H1 (cell line): ENCODE data around the gene FBXW8. TPM values are rescaled to one million over a fixed set of nuclear protein-coding genes. Genes with fewer than 3 reads are reported as not detected.

ENCODE experiments used
- CTCF ChIA-PET: fragments of 300-600 bp; sonication (Branson Sonifier 250); formaldehyde crosslinking; loops from one replicate; lab custom pipeline; 2021; ENCODE audit not compliant: partially characterized antibody; lab: Charles Lee
- POLR2A ChIA-PET: fragments of 300-600 bp; sonication (Branson Sonifier 250); formaldehyde crosslinking; loops from one replicate; lab custom pipeline; 2021; ENCODE audit warnings: inconsistent platforms; ENCODE audit not compliant: partially characterized antibody; lab: Charles Lee
- DNase-seq, 2 experiments: peaks; one replicate each; pipeline versions ENCODE4 v3.0.0 to v3.0.0-alpha.2; 2010 to 2022; ENCODE audit warnings: low spot score in 2 of 2, low read depth in 1 of 2, mixed read lengths in 1 of 2
- FAIRE-seq: peaks from 2 replicates; lab custom pipeline; 2011; peaks lifted over from hg19 to GRCh38; lab: Jason Lieb, UNC
- H2AFZ ChIP-seq: 2 replicates; pipeline ENCODE4 v1.8.1; 2012; ENCODE audit warnings: low read length, inconsistent platforms
- H2AK5ac ChIP-seq: 2 replicates; pipeline ENCODE4 v1.6.1; 2013; ENCODE audit warnings: low read depth, low read length
- H2BK120ac ChIP-seq: replicated peaks from 2 replicates; pipeline ENCODE3; 2013; ENCODE audit warnings: low read depth, low read length, inconsistent platforms
- H2BK12ac ChIP-seq: 2 replicates; pipeline ENCODE4 v1.6.1; 2013; ENCODE audit warnings: low read depth, low read length
- H2BK15ac ChIP-seq: 2 replicates; pipeline ENCODE4 v1.6.1; 2013; ENCODE audit warnings: low read length
- H2BK20ac ChIP-seq: 2 replicates; pipeline ENCODE4 v1.6.1; 2013; ENCODE audit warnings: low read length
- H2BK5ac ChIP-seq: 2 replicates; pipeline ENCODE4 v1.6.1; 2013; ENCODE audit warnings: low read depth, low read length
- H3K14ac ChIP-seq: 2 replicates; pipeline ENCODE4 v1.6.1; 2013; ENCODE audit warnings: inconsistent platforms; ENCODE audit not compliant: insufficient read length
- H3K18ac ChIP-seq: 2 replicates; pipeline ENCODE4 v1.6.1; 2013; ENCODE audit warnings: low read length; ENCODE audit errors: extremely low read depth
- H3K23ac ChIP-seq: 2 replicates; pipeline ENCODE4 v1.6.1; 2013; ENCODE audit warnings: inconsistent platforms; ENCODE audit not compliant: insufficient read length
- H3K23me2 ChIP-seq: 2 replicates; pipeline ENCODE4 v1.6.1; 2013; ENCODE audit warnings: low read depth, low read length
- H3K27ac ChIP-seq: 2 replicates; pipeline ENCODE4 v1.6.1; 2011; ENCODE audit warnings: low read depth, low read length, inconsistent platforms
- H3K27me3 ChIP-seq, 4 experiments: replicated peaks in 1 of 4; 1 replicate in 1 of 4; 2 replicates in 3 of 4; pipeline versions ENCODE4 v1.6.1 to v1.8.1; 2011 to 2013; ENCODE audit warnings: low read length in 3 of 4, mild to moderate bottlenecking in 3 of 4, inconsistent platforms in 2 of 4, mixed read lengths in 2 of 4, moderate library complexity in 1 of 4; ENCODE audit not compliant: control insufficient read depth in 3 of 4, insufficient read depth in 3 of 4; ENCODE audit errors: extremely low read depth in 1 of 4
- H3K36me3 ChIP-seq, 4 experiments: 2 replicates each; pipeline versions ENCODE4 v1.6.1 to v1.8.1; 2011 to 2013; ENCODE audit warnings: mild to moderate bottlenecking in 4 of 4, low read length in 3 of 4, moderate library complexity in 2 of 4, control low read depth in 1 of 4, inconsistent platforms in 1 of 4; ENCODE audit not compliant: insufficient read depth in 4 of 4, control insufficient read depth in 2 of 4
- H3K4ac ChIP-seq: replicated peaks from 2 replicates; pipeline ENCODE3; 2013; ENCODE audit warnings: low read length, low read depth, mixed read lengths, inconsistent platforms; ENCODE audit not compliant: insufficient read length
- H3K4me1 ChIP-seq, 4 experiments: replicated peaks in 1 of 4; 1 replicate in 1 of 4; 2 replicates in 3 of 4; pipeline versions ENCODE4 v1.6.1 to v1.8.1; 2011 to 2013; ENCODE audit warnings: low read length in 3 of 4, inconsistent platforms in 2 of 4, mixed read lengths in 1 of 4; ENCODE audit not compliant: insufficient read depth in 4 of 4, control insufficient read depth in 3 of 4
- H3K4me2 ChIP-seq, 2 experiments: 2 replicates each; pipeline versions ENCODE4 v1.6.1 to v1.8.1; 2011 to 2013; ENCODE audit warnings: low read depth in 2 of 2, low read length in 2 of 2, control low read depth in 1 of 2, inconsistent platforms in 1 of 2, mild to moderate bottlenecking in 1 of 2; ENCODE audit not compliant: insufficient read depth in 1 of 2
- H3K4me3 ChIP-seq, 4 experiments: fragments of 200-600, 300-600 bp in 1 of 4; sonication (generic), shearing (Covaris generic), sonication (Bioruptor Twin) in 1 of 4; 2 replicates each; pipeline versions ENCODE4 v1.5.1 to v1.8.1; 2011 to 2016; ENCODE audit warnings: low read length in 4 of 4, low read depth in 3 of 4, control low read depth in 2 of 4, inconsistent platforms in 2 of 4, mild to moderate bottlenecking in 2 of 4, mixed read lengths in 1 of 4, moderate library complexity in 1 of 4; ENCODE audit not compliant: insufficient read depth in 2 of 4; ENCODE audit errors: extremely low read depth in 1 of 4
- H3K56ac ChIP-seq: replicated peaks from 2 replicates; pipeline ENCODE3; 2013; ENCODE audit warnings: low read depth, mild to moderate bottlenecking, mixed read lengths, low read length, inconsistent platforms; ENCODE audit not compliant: insufficient read length
- H3K79me1 ChIP-seq: 2 replicates; pipeline ENCODE4 v1.6.1; 2013; ENCODE audit warnings: low read depth, low read length, control low read depth
- H3K79me2 ChIP-seq, 2 experiments: 2 replicates each; pipeline versions ENCODE4 v1.6.1 to v1.8.1; 2012 to 2013; ENCODE audit warnings: low read length in 2 of 2, mild to moderate bottlenecking in 2 of 2, inconsistent platforms in 1 of 2; ENCODE audit not compliant: insufficient read depth in 2 of 2, control insufficient read depth in 1 of 2
- H3K9ac ChIP-seq, 4 experiments: replicated peaks in 1 of 4; 1 replicate in 1 of 4; 2 replicates in 3 of 4; pipeline versions ENCODE4 v1.6.1 to v1.8.1; 2011 to 2013; ENCODE audit warnings: low read depth in 3 of 4, low read length in 3 of 4, control low read depth in 2 of 4, mild to moderate bottlenecking in 2 of 4, moderate library complexity in 2 of 4, inconsistent platforms in 1 of 4; ENCODE audit errors: extremely low read depth in 1 of 4
- H3K9me3 ChIP-seq, 2 experiments: 2 replicates each; pipeline versions ENCODE4 v1.6.1 to v1.8.1; 2012 to 2013; ENCODE audit warnings: mild to moderate bottlenecking in 2 of 2, moderate library complexity in 2 of 2, control low read depth in 1 of 2, inconsistent platforms in 1 of 2, low read depth in 1 of 2, low read length in 1 of 2, mixed read lengths in 1 of 2; ENCODE audit not compliant: insufficient read depth in 2 of 2
- H4K20me1 ChIP-seq, 2 experiments: replicated peaks in 1 of 2; 2 replicates each; pipeline versions ENCODE3 to v1.8.1; 2011 to 2013; ENCODE audit warnings: inconsistent platforms in 2 of 2, low read length in 2 of 2, mild to moderate bottlenecking in 1 of 2; ENCODE audit not compliant: insufficient read depth in 2 of 2, control insufficient read depth in 1 of 2
- H4K5ac ChIP-seq: 2 replicates; pipeline ENCODE4 v1.6.1; 2013; ENCODE audit warnings: low read length, low read depth, mixed read lengths, inconsistent platforms; ENCODE audit not compliant: insufficient read length
- H4K8ac ChIP-seq: 2 replicates; pipeline ENCODE4 v1.8.0; 2013; ENCODE audit warnings: mild to moderate bottlenecking, moderate library complexity, low read length, inconsistent platforms; ENCODE audit not compliant: insufficient read depth; ENCODE audit errors: extremely low read depth
- H4K91ac ChIP-seq: replicated peaks from 2 replicates; pipeline ENCODE3; 2013; ENCODE audit warnings: low read length, mixed read lengths, inconsistent platforms; ENCODE audit not compliant: insufficient read length
- ASH2L ChIP-seq: fragments of 200-600, 300-600 bp; sonication (generic); IDR thresholded peaks from one replicate; pipeline ENCODE4 v1.7.1; 2017; ENCODE audit warnings: low read length
- CBX8 ChIP-seq: fragments of 300-800, 300-1000 bp; sonication (generic); IDR thresholded peaks from 2 replicates; pipeline ENCODE4 v1.7.1; 2016; ENCODE audit warnings: low read depth, low read length, borderline replicate concordance
- CHD1 ChIP-seq: IDR thresholded peaks from 2 replicates; pipeline ENCODE4 v1.6.1; 2012; ENCODE audit warnings: low read depth, low read length, improper control_type of control experiment
- CTBP2 ChIP-seq: IDR thresholded peaks from 2 replicates; pipeline ENCODE4 v1.7.0; 2011; ENCODE audit warnings: borderline replicate concordance, mild to moderate bottlenecking, moderate library complexity, mixed read lengths, low read length; ENCODE audit not compliant: insufficient read depth, insufficient read length
- MAFK ChIP-seq: IDR thresholded peaks from 2 replicates; pipeline ENCODE4 v1.6.1; 2012; ENCODE audit warnings: low read depth, mild to moderate bottlenecking, improper control_type of control experiment, low read length
- POU5F1 ChIP-seq: IDR thresholded peaks from 2 replicates; pipeline ENCODE4 v1.6.1; 2011; ENCODE audit warnings: low read depth, mild to moderate bottlenecking, low read length, moderate library complexity
- RXRA ChIP-seq: IDR thresholded peaks from 2 replicates; pipeline ENCODE4 v1.6.1; 2011; ENCODE audit warnings: low read depth, mild to moderate bottlenecking, low read length, moderate library complexity; ENCODE audit not compliant: insufficient read depth
- SIN3A ChIP-seq, 2 experiments: IDR thresholded peaks in 1 of 2; conservative IDR thresholded peaks in 1 of 2; 2 replicates each; pipeline ENCODE4 v1.6.1; 2011 to 2012; ENCODE audit warnings: low read length in 2 of 2, improper control_type of control experiment in 1 of 2, low read depth in 1 of 2, mild to moderate bottlenecking in 1 of 2
- SRF ChIP-seq: IDR thresholded peaks from 2 replicates; pipeline ENCODE4 v1.6.1; 2011; ENCODE audit warnings: mild to moderate bottlenecking, low read depth, low read length, moderate library complexity
- TCF12 ChIP-seq: IDR thresholded peaks from 2 replicates; pipeline ENCODE4 v1.6.1; 2011; ENCODE audit warnings: low read depth, mild to moderate bottlenecking, low read length
- TEAD4 ChIP-seq: IDR thresholded peaks from 2 replicates; pipeline ENCODE4 v1.6.1; 2012; ENCODE audit warnings: low read depth, low read length, inconsistent platforms, mixed read lengths
- WGBS, 2 experiments: shearing (Covaris generic) in 1 of 2; methylation state at CpG; one replicate each; pipeline versions ENCODE4 v1.1.6 to v1.1.7; 2013 to 2015; ENCODE audit warnings: low lambda C conversion rate in 2 of 2, mixed read lengths in 2 of 2, inconsistent platforms in 1 of 2, low coverage in 1 of 2, missing lambda C conversion rate in 1 of 2; ENCODE audit not compliant: insufficient replicate concordance in 2 of 2, insufficient coverage in 1 of 2, insufficient read length in 1 of 2; ENCODE audit errors: extremely low coverage in 1 of 2, missing lambda C conversion rate in 1 of 2; 5-methylcytosine and 5-hydroxymethylcytosine counted together
- polyA plus RNA-seq, 7 experiments: library from polyadenylated mRNA; depleted of rRNA in 3 of 7; stranded (reverse) in 5 of 7; unstranded in 2 of 7; fragments of >200 nt in 5 of 7; fragments of 200-250 nt in 2 of 7; gene quantifications; 1 replicate in 5 of 7; 2 replicates in 1 of 7; 4 replicates in 1 of 7; pipeline versions ENCODE4 v1.2.1 to v1.2.3, GENCODE V29; 2011 to 2013; ENCODE audit warnings: missing spikeins in 2 of 7, mixed read lengths in 2 of 7
- total RNA-seq: library from RNA; stranded (reverse); fragmentation: NEBNext Ultra II Directional; extraction: Animal tissue kit (Norgen Biotek cat#: 25700); gene quantifications from 2 replicates; pipeline ENCODE4 v1.2.1, GENCODE V29; 2021
- TF ChIP-seq, protein P1 (sequence below), 3 experiments: IDR thresholded peaks; 1 replicate in 2 of 3; 2 replicates in 1 of 3; pipeline versions ENCODE4 v1.5.1 to v1.6.1; 2011; ENCODE audit warnings: low read length in 3 of 3, mild to moderate bottlenecking in 3 of 3, inconsistent platforms in 2 of 3, low read depth in 1 of 3, moderate library complexity in 1 of 3; ENCODE audit not compliant: insufficient read depth in 1 of 3; ENCODE audit errors: control extremely low read depth in 1 of 3

FBXW8 gene
- total and polyA plus RNA-seq, 2 of the 8 experiments (the other 6 are each of a cell fraction or from before 2014, with no cell fraction given) = 15.8 to 16.0 TPM

DNA sequence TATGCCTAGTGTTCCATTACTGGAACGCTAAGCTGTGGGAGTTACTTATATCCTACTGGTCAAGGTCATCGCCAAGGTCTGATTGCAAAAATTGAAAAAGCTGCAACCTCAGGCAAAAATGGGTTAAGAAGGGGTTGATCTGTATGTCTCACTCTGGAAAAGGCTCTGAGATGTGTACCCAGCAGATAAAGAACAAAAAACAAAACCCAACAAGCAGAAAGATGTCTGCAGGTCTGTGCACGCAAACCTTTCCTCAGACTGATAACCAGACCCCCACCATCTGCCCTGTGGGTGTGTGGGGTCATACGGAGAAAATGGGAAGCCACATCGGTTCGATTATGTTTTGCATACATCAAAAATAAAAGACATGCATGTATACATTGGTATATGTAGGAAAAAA is 132.1 kb downstream of the FBXW8 start:
- Histone ChIP-seq H2BK15ac (no peak overlapping the region), H3K4me2 (no peak overlapping the region), H3K18ac (no peak overlapping the region), H2BK12ac (no peak overlapping the region), H4K8ac (no peak overlapping the region), H2AFZ (no peak overlapping the region), H2BK5ac (no peak overlapping the region), H3K23ac (no peak overlapping the region), H3K36me3 (no peaks in the 10 kb centered on the region), H4K5ac (no peak overlapping the region), H2BK120ac (no peak overlapping the region), H2AK5ac (no peak overlapping the region), H3K4me1 (peaks cover 3 to 8% (median 6%) of the 10 kb centered on the region in 4 experiments), H3K23me2 (no peaks in the 10 kb centered on the region), H3K79me1 (no peaks in the 10 kb centered on the region), H3K27me3 (no peaks in the 10 kb centered on the region), H4K91ac (no peak overlapping the region), H3K14ac (no peak overlapping the region), H3K9ac (no peak overlapping the region), H3K27ac (no peak overlapping the region), H3K4me3 (no peak overlapping the region), H2BK20ac (no peak overlapping the region), H3K9me3 (no peaks in the 10 kb centered on the region), H3K56ac (no peak overlapping the region), H4K20me1 (no peaks in the 10 kb centered on the region), H3K79me2 (no peaks in the 10 kb centered on the region), H3K4ac (no peak overlapping the region)
- 84% methylated on average over 6 of the region's 6 CpGs; no CpG with 5 or more reads in 1 of the 2 experiments for WGBS, 2 experiments
- no peak for FAIRE-seq
- ChIA-PET POLR2A (no interaction called here), CTCF (interaction anchor here (1.0 to 3.3 kb wide), 2 partner anchors 9 to 77 kb away, joined by 3 to 12 read pairs; no protein-coding TSS in a partner anchor)
- DNase-seq = no peak
- TF ChIP-seq CHD1 (no peak), TCF12 (no peak), CBX8 (no peak), MAFK (no peak), TEAD4 (no peak), POU5F1 (no peak), RXRA (no peak), SRF (no peak), ASH2L (no peak), SIN3A (conservative IDR thresholded peaks at IDR 0.05 in 1 of 2, IDR thresholded peaks at IDR 0.05 in 1 of 2; ENCODE audit: low read depth in 1 of 2, low read length in 2 of 2) (no peak), CTBP2 (no peak)
- TF ChIP-seq, protein P1, sequence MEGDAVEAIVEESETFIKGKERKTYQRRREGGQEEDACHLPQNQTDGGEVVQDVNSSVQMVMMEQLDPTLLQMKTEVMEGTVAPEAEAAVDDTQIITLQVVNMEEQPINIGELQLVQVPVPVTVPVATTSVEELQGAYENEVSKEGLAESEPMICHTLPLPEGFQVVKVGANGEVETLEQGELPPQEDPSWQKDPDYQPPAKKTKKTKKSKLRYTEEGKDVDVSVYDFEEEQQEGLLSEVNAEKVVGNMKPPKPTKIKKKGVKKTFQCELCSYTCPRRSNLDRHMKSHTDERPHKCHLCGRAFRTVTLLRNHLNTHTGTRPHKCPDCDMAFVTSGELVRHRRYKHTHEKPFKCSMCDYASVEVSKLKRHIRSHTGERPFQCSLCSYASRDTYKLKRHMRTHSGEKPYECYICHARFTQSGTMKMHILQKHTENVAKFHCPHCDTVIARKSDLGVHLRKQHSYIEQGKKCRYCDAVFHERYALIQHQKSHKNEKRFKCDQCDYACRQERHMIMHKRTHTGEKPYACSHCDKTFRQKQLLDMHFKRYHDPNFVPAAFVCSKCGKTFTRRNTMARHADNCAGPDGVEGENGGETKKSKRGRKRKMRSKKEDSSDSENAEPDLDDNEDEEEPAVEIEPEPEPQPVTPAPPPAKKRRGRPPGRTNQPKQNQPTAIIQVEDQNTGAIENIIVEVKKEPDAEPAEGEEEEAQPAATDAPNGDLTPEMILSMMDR (IDR thresholded peaks at IDR 0.05; ENCODE audit: control extremely low read depth in 1 of 3, insufficient read depth in 1 of 3, low read depth in 1 of 3, low read length in 3 of 3) = no peak
